T-helper 17 cell (primary cell): ENCODE measurements around the gene CDC42SE1. TPM values are rescaled to one million over a fixed set of nuclear protein-coding genes. Genes with fewer than 3 reads are reported as not detected.

Experiments
- ATAC-seq: fragments of 150-1000 bp; cut with Tn5 transposase; 2 replicates; pipeline ENCODE4 v1.10.0; 2021; ENCODE audit warnings: mild to moderate bottlenecking, moderate library complexity
- DNase-seq, 3 donors: peaks; one replicate each; pipeline versions ENCODE4 v3.0.0 to v3.0.0-alpha.2; 2020 to 2021
- H3K9me3 ChIP-seq: one replicate; pipeline ENCODE4 v1.7.0; 2013; ENCODE audit warnings: low read length, mild to moderate bottlenecking; ENCODE audit not compliant: control insufficient read depth, poor library complexity, severe bottlenecking
- H3K27ac Mint-ChIP-seq: one replicate; pipeline ENCODE4 v1.8.0; 2022; ENCODE audit warnings: mild to moderate bottlenecking, moderate library complexity, mixed read lengths
- H3K27me3 Mint-ChIP-seq: one replicate; pipeline ENCODE4 v1.8.0; 2022; ENCODE audit warnings: mixed read lengths
- H3K36me3 Mint-ChIP-seq: one replicate; pipeline ENCODE4 v1.8.0; 2022; ENCODE audit warnings: low read depth, mixed read lengths
- H3K4me1 Mint-ChIP-seq: one replicate; pipeline ENCODE4 v1.8.0; 2022; ENCODE audit warnings: mild to moderate bottlenecking, mixed read lengths
- H3K4me3 Mint-ChIP-seq: one replicate; pipeline ENCODE4 v1.8.0; 2022; ENCODE audit warnings: mild to moderate bottlenecking, moderate library complexity, mixed read lengths
- total RNA-seq, 4 donors: library from RNA in 2 of 4; stranded (reverse) in 2 of 4; gene quantifications; one replicate each; pipeline ENCODE4 v1.2.3 and lab custom pipeline; 2022 to 2026

CDC42SE1 gene
- total RNA-seq, 2 donors from 2014 or later, result 375 to 433 TPM

- H3K4me1 Mint-ChIP-seq, result peaks cover 48% of the 10 kb centered on the region
- DNase-seq (no peak), ATAC-seq (no peak)
- H3K27ac Mint-ChIP-seq, result peak overlapping the region; percentile 99
- no peaks in the 10 kb centered on the region for H3K27me3 Mint-ChIP-seq
- no peak overlapping the region for H3K4me3 Mint-ChIP-seq
- H3K9me3 ChIP-seq, result no peaks in the 10 kb centered on the region
- H3K36me3 Mint-ChIP-seq, result no peaks in the 10 kb centered on the region
Measured at GRCh38 chr1:151010346-151010726, 49.1 kb downstream of the CDC42SE1 start.

GRCh38 chr1:151009674-151010345, 49.6 kb downstream of the CDC42SE1 start:
- H3K4me3 Mint-ChIP-seq, result peak overlapping the region; percentile 98
- H3K27ac Mint-ChIP-seq, result peak overlapping the region; percentile 99
- H3K4me1 Mint-ChIP-seq, result peaks cover 48% of the 10 kb centered on the region

GRCh38 chr1:151009206-151009587, 50.2 kb downstream of the CDC42SE1 start:
- no peaks in the 10 kb centered on the region for H3K27me3 Mint-ChIP-seq
- DNase-seq (no peak), ATAC-seq (no peak)

More at GRCh38 chr1:151009674-151010345, 49.6 kb downstream of the CDC42SE1 start:
- no peaks in the 10 kb centered on the region for H3K9me3 ChIP-seq
- Mint-ChIP-seq H3K27me3 (no peaks in the 10 kb centered on the region), H3K36me3 (no peaks in the 10 kb centered on the region)
- DNase-seq (no peak), ATAC-seq (no peak)

GRCh38 chr1:151008244-151009205, 50.9 kb downstream of the CDC42SE1 start, which contains the start of gene PRUNE1:
Gene PRUNE1 (plus strand): TSS chr1:151008449. CDS start chr1:151008633, 184 bp downstream.
- peak within 1 kb of the TSS; percentile 99 for H3K27ac Mint-ChIP-seq
- H3K4me1 Mint-ChIP-seq, result peaks cover 53% of the 10 kb centered on the region

More at GRCh38 chr1:151009206-151009587, 50.2 kb downstream of the CDC42SE1 start:
- peak overlapping the region; percentile 98 for H3K4me3 Mint-ChIP-seq
- no peaks in the 10 kb centered on the region for H3K36me3 Mint-ChIP-seq
- H3K4me1 Mint-ChIP-seq, result peaks cover 51% of the 10 kb centered on the region
- H3K27ac Mint-ChIP-seq, result peak overlapping the region; percentile 99
- H3K9me3 ChIP-seq, result no peaks in the 10 kb centered on the region

GRCh38 chr1:151007853-151008243, 51.6 kb downstream of the CDC42SE1 start:
- Mint-ChIP-seq H3K4me3 (peak overlapping the region; percentile 98), H3K4me1 (peaks cover 55% of the 10 kb centered on the region), H3K36me3 (no peaks in the 10 kb centered on the region), H3K27me3 (no peaks in the 10 kb centered on the region), H3K27ac (peak overlapping the region; percentile 99)
- DNase-seq (no peak), ATAC-seq (peak; percentile 6)
- no peaks in the 10 kb centered on the region for H3K9me3 ChIP-seq

More at GRCh38 chr1:151008244-151009205, 50.9 kb downstream of the CDC42SE1 start, which contains the start of gene PRUNE1:
- DNase-seq, result peak; percentile 95 to 98 (median 97)
- Mint-ChIP-seq H3K36me3 (no peaks in the 10 kb centered on the region), H3K4me3 (peak within 1 kb of the TSS; percentile 98), H3K27me3 (no peaks in the 10 kb centered on the region)
- ATAC-seq, result peak; percentile 88
- no peaks in the 10 kb centered on the region for H3K9me3 ChIP-seq

GRCh38 chr1:151006327-151007052, 52.9 kb downstream of the CDC42SE1 start, which contains the start of gene MINDY1:
Gene MINDY1 (minus strand): TSS chr1:151006902. CDS start chr1:151002617, 4,285 bp downstream.
- ATAC-seq (no peak), DNase-seq (no peak)
- H3K27me3 Mint-ChIP-seq, result no peaks in the 10 kb centered on the region
- peak within 1 kb of the TSS; percentile 98 for H3K4me3 Mint-ChIP-seq
- H3K27ac Mint-ChIP-seq, result peak within 1 kb of the TSS; percentile 99
- H3K36me3 Mint-ChIP-seq, result peaks cover 4% of the 10 kb centered on the region
- no peaks in the 10 kb centered on the region for H3K9me3 ChIP-seq
- H3K4me1 Mint-ChIP-seq, result peaks cover 62% of the 10 kb centered on the region

- ATAC-seq, result no peak
- H3K9me3 ChIP-seq, result no peaks in the 10 kb centered on the region
- Mint-ChIP-seq H3K27ac (peak overlapping the region; percentile 99), H3K36me3 (peaks cover 4% of the 10 kb centered on the region), H3K27me3 (no peaks in the 10 kb centered on the region), H3K4me1 (peaks cover 61% of the 10 kb centered on the region), H3K4me3 (peak overlapping the region; percentile 98)
- DNase-seq, result no peak
Measured at GRCh38 chr1:151005729-151006319, 53.6 kb downstream of the CDC42SE1 start.

GRCh38 chr1:151003180-151003579, 56.2 kb downstream of the CDC42SE1 start:
- Mint-ChIP-seq H3K27ac (peak overlapping the region; percentile 99), H3K36me3 (peaks cover 4% of the 10 kb centered on the region), H3K4me1 (peaks cover 49% of the 10 kb centered on the region), H3K27me3 (no peaks in the 10 kb centered on the region), H3K4me3 (peak overlapping the region; percentile 82)
- no peaks in the 10 kb centered on the region for H3K9me3 ChIP-seq
- DNase-seq (no peak), ATAC-seq (no peak)

GRCh38 chr1:151002611-151003010, 56.8 kb downstream of the CDC42SE1 start:
- H3K27me3 Mint-ChIP-seq, result no peaks in the 10 kb centered on the region
- peaks cover 45% of the 10 kb centered on the region for H3K4me1 Mint-ChIP-seq
- peak overlapping the region; percentile 99 for H3K27ac Mint-ChIP-seq
- H3K9me3 ChIP-seq, result no peaks in the 10 kb centered on the region
- DNase-seq (no peak), ATAC-seq (no peak)
- peaks cover 4% of the 10 kb centered on the region for H3K36me3 Mint-ChIP-seq
- H3K4me3 Mint-ChIP-seq, result peak overlapping the region; percentile 82

- H3K9me3 ChIP-seq, result no peaks in the 10 kb centered on the region
- Mint-ChIP-seq H3K27ac (peak overlapping the region; percentile 99), H3K27me3 (no peaks in the 10 kb centered on the region), H3K36me3 (peaks cover 7% of the 10 kb centered on the region), H3K4me1 (peaks cover 42% of the 10 kb centered on the region), H3K4me3 (no peak overlapping the region)
- no peak for ATAC-seq
- DNase-seq, result no peak
Measured at GRCh38 chr1:151002051-151002450, 57.4 kb downstream of the CDC42SE1 start.

GRCh38 chr1:151001602-151002001, 57.8 kb downstream of the CDC42SE1 start:
- H3K4me1 Mint-ChIP-seq, result peaks cover 38% of the 10 kb centered on the region
- peaks cover 8% of the 10 kb centered on the region for H3K36me3 Mint-ChIP-seq
- no peak for DNase-seq
- no peak for ATAC-seq
- H3K9me3 ChIP-seq, result no peaks in the 10 kb centered on the region
- H3K27me3 Mint-ChIP-seq, result no peaks in the 10 kb centered on the region
- peak overlapping the region; percentile 99 for H3K27ac Mint-ChIP-seq
- no peak overlapping the region for H3K4me3 Mint-ChIP-seq
